Kidney (tissue), 14 donors: ENCODE measurements around the gene LARGE1. TPM values are rescaled to one million over a fixed set of nuclear protein-coding genes. Genes with fewer than 3 reads are reported as not detected.

Source experiments
- DNase-seq, 5 donors: peaks; one replicate each; pipeline ENCODE4 v3.0.0-alpha.2; 2013 to 2020
- FAIRE-seq: peaks from 2 replicates; lab custom pipeline; 2012; peaks lifted over from hg19 to GRCh38; lab: Jason Lieb, UNC
- H3K27ac ChIP-seq, 2 donors: one replicate each; pipeline ENCODE4 v1.7.0; 2013; ENCODE audit warnings: low read depth in 2 of 2, low read length in 2 of 2, inconsistent platforms in 1 of 2
- H3K27me3 ChIP-seq: one replicate; pipeline ENCODE4 v1.7.1; 2013; ENCODE audit warnings: low read length, inconsistent platforms; ENCODE audit not compliant: control insufficient read depth, insufficient read depth
- H3K36me3 ChIP-seq, 3 donors: one replicate each; pipeline versions ENCODE4 v1.7.0 to v1.7.1; 2013; ENCODE audit warnings: low read length in 3 of 3, control low read depth in 1 of 3, inconsistent platforms in 1 of 3; ENCODE audit not compliant: insufficient read depth in 3 of 3, control insufficient read depth in 2 of 3
- H3K4me1 ChIP-seq, 3 donors: one replicate each; pipeline versions ENCODE4 v1.7.0 to v1.7.1; 2013; ENCODE audit warnings: low read length in 3 of 3, inconsistent platforms in 1 of 3, low read depth in 1 of 3; ENCODE audit not compliant: control insufficient read depth in 2 of 3, insufficient read depth in 2 of 3
- H3K4me3 ChIP-seq, 3 donors: one replicate each; pipeline versions ENCODE4 v1.7.0 to v1.8.1; 2013; ENCODE audit warnings: low read length in 3 of 3, control low read depth in 1 of 3, inconsistent platforms in 1 of 3
- H3K9ac ChIP-seq, 3 donors: one replicate each; pipeline versions ENCODE4 v1.7.0 to v1.7.1; 2013; ENCODE audit warnings: low read length in 3 of 3, control low read depth in 1 of 3, inconsistent platforms in 1 of 3
- H3K9me3 ChIP-seq, 3 donors: one replicate each; pipeline versions ENCODE4 v1.7.0 to v1.7.1; 2013; ENCODE audit warnings: low read length in 3 of 3, control low read depth in 1 of 3, inconsistent platforms in 1 of 3; ENCODE audit not compliant: control insufficient read depth in 2 of 3, insufficient read depth in 1 of 3
- intact Hi-C: fragments of 100-400 bp; cut with DNase I; formaldehyde crosslinking; loops from one replicate; pipeline ENCODE4 v1.11.1; 2022
- polyA plus RNA-seq: library from polyadenylated mRNA; stranded (reverse); fragments of 350-450 nt; fragmentation: Illumina TruSeq; extraction: RNeasy Lipid Tissue Mini Kit (QIAGEN cat#74804); gene quantifications from one replicate; pipeline ENCODE4 v1.2.3, GENCODE V29; 2014; ENCODE audit warnings: low read depth, low replicate concordance; ENCODE audit not compliant: insufficient read depth
- total RNA-seq: library from RNA; stranded (reverse); fragmentation: NEBNext Ultra II Directional; extraction: Animal tissue kit (Norgen Biotek cat#: 25700); gene quantifications from one replicate; pipeline ENCODE4 v1.2.1, GENCODE V29; 2021
- TF ChIP-seq, protein P1 (sequence below): IDR thresholded peaks from 3 replicates; pipeline ENCODE4 v1.5.1; 2012; ENCODE audit warnings: mild to moderate bottlenecking, moderate library complexity, borderline replicate concordance; ENCODE audit not compliant: insufficient read depth; ENCODE audit errors: extremely low read depth
- donor health status: control.
- donor health status: control.
- donor health status: control.
- donor health status: control.
- donor health status: control.
- donor health status: DM: yes; HTN: yes; CAD: no.
- donor health status: Normal renal cell carcinoma (clear cell type).

The LARGE1 gene
- total and polyA plus RNA-seq, 2 donors from 2014 or later, result 5.0 to 22.9 TPM

GRCh38 chr22:33467080-33467479 is 453.2 kb downstream of the LARGE1 start:
- H3K9ac ChIP-seq, result no peak overlapping the region
- H3K4me3 ChIP-seq, result no peak overlapping the region
- peaks cover 0 to 12% (median 11%) of the 10 kb centered on the region in 3 donors for H3K4me1 ChIP-seq
- TF ChIP-seq, protein P1, sequence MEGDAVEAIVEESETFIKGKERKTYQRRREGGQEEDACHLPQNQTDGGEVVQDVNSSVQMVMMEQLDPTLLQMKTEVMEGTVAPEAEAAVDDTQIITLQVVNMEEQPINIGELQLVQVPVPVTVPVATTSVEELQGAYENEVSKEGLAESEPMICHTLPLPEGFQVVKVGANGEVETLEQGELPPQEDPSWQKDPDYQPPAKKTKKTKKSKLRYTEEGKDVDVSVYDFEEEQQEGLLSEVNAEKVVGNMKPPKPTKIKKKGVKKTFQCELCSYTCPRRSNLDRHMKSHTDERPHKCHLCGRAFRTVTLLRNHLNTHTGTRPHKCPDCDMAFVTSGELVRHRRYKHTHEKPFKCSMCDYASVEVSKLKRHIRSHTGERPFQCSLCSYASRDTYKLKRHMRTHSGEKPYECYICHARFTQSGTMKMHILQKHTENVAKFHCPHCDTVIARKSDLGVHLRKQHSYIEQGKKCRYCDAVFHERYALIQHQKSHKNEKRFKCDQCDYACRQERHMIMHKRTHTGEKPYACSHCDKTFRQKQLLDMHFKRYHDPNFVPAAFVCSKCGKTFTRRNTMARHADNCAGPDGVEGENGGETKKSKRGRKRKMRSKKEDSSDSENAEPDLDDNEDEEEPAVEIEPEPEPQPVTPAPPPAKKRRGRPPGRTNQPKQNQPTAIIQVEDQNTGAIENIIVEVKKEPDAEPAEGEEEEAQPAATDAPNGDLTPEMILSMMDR, result no peak
- DNase-seq, result no peak
- H3K9me3 ChIP-seq, result peaks cover 0 to 1% (median 0%) of the 10 kb centered on the region in 3 donors
- no peaks in the 10 kb centered on the region for H3K27me3 ChIP-seq
- no peaks in the 10 kb centered on the region for H3K36me3 ChIP-seq
- intact Hi-C loops, result no loop called here
- peak overlapping the region; percentile 19 to 60 for H3K27ac ChIP-seq
- FAIRE-seq, result no peak

DNA sequence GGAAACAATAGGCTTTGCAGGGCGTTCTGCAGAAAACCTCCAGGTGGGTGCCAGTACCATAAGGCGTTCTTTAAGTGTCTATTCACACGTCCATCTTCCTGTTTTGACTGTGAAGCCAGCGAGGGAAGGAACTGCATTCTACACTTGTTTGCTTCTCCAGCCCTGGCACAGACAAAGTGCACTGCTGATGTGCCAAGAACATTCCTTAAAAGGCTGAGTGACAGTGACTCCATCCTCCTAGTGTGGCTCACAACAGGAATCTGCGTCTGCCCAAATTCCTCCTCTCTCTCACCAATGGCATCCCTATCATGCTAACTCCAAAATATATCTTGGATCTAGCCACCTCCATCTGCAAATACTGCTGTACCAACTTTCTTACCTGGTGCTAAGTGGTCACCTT is 454.7 kb downstream of the LARGE1 start:
- TF ChIP-seq, protein P1, result no peak
- FAIRE-seq, result no peak
- DNase-seq, result no peak

GRCh38 chr22:33464698-33465097 is 455.6 kb downstream of the LARGE1 start:
- peaks cover 0 to 3% (median 0%) of the 10 kb centered on the region in 3 donors for H3K9me3 ChIP-seq
- H3K27me3 ChIP-seq, result no peaks in the 10 kb centered on the region
- no peak overlapping the region for H3K4me3 ChIP-seq
- no peaks in the 10 kb centered on the region for H3K36me3 ChIP-seq
- TF ChIP-seq, protein P1, result no peak
- DNase-seq, result no peak
- H3K9ac ChIP-seq, result no peak overlapping the region
- no peak for FAIRE-seq
- intact Hi-C loops, result no loop called here
- peaks cover 0 to 12% (median 11%) of the 10 kb centered on the region in 3 donors for H3K4me1 ChIP-seq
- no peak overlapping the region for H3K27ac ChIP-seq

More for the DNA sequence above, 454.7 kb downstream of the LARGE1 start:
- Histone ChIP-seq H3K4me3 (no peak overlapping the region), H3K36me3 (no peaks in the 10 kb centered on the region), H3K4me1 (peaks cover 0 to 12% (median 11%) of the 10 kb centered on the region in 3 donors), H3K9ac (no peak overlapping the region), H3K27me3 (no peaks in the 10 kb centered on the region), H3K9me3 (peaks cover 0 to 3% (median 0%) of the 10 kb centered on the region in 3 donors), H3K27ac (no peak overlapping the region)
- intact Hi-C loops, result no loop called here
